Type B pancreatic cell (in vitro differentiated cells): Measurements from ENCODE around the gene CHAF1B. TPM values are rescaled to one million over a fixed set of nuclear protein-coding genes. Genes with fewer than 3 reads are reported as not detected.

Source experiments
- DNase-seq: peaks from one replicate; pipeline ENCODE4 v3.0.0; 2021; ENCODE audit warnings: mixed read lengths; ENCODE audit not compliant: unreplicated experiment; ENCODE audit errors: extremely low spot score
- H3K27ac Mint-ChIP-seq: 2 replicates; pipeline ENCODE4 v1.8.0; 2021; ENCODE audit warnings: mild to moderate bottlenecking, mixed read lengths
- H3K27me3 Mint-ChIP-seq: 2 replicates; pipeline ENCODE4 v1.8.0; 2021; ENCODE audit warnings: mixed read lengths
- H3K36me3 Mint-ChIP-seq: 2 replicates; pipeline ENCODE4 v1.8.0; 2021; ENCODE audit warnings: mixed read lengths
- H3K4me1 Mint-ChIP-seq: one replicate; pipeline ENCODE4 v1.8.0; 2021; ENCODE audit warnings: mixed read lengths; ENCODE audit not compliant: unreplicated experiment
- H3K4me3 Mint-ChIP-seq: 2 replicates; pipeline ENCODE4 v1.8.0; 2021; ENCODE audit warnings: mild to moderate bottlenecking, mixed read lengths
- H3K9me3 Mint-ChIP-seq: 2 replicates; pipeline ENCODE4 v1.8.0; 2021; ENCODE audit warnings: mixed read lengths
- CTCF ChIP-seq: fragments of 200-600 bp; sonication (generic); conservative IDR thresholded peaks from 2 replicates; pipeline ENCODE4 v1.5.0; 2021; ENCODE audit warnings: antibody characterized with exemption, mild to moderate bottlenecking
- total RNA-seq: library from RNA; stranded (reverse); gene quantifications from 2 replicates; pipeline ENCODE4 v1.2.1, GENCODE V29; 2021; ENCODE audit warnings: low replicate concordance

CHAF1B gene
- total RNA-seq, 1 donor from 2014 or later, result 17.1 TPM

- no peak for DNase-seq
- no peaks in the 10 kb centered on the region for H3K9me3 Mint-ChIP-seq
- H3K4me3 Mint-ChIP-seq, result no peak overlapping the region
- no peaks in the 10 kb centered on the region for H3K27me3 Mint-ChIP-seq
- H3K27ac Mint-ChIP-seq, result no peak overlapping the region
- H3K4me1 Mint-ChIP-seq, result no peaks in the 10 kb centered on the region
- TF ChIP-seq CTCF, result no peak
- H3K36me3 Mint-ChIP-seq, result peaks cover 36% of the 10 kb centered on the region
Observed at GRCh38 chr21:36347962-36348328, 37.2 kb upstream of the CHAF1B start.

- TF ChIP-seq CTCF, result no peak
- no peak overlapping the region for H3K27ac Mint-ChIP-seq
- H3K9me3 Mint-ChIP-seq, result no peaks in the 10 kb centered on the region
- no peak overlapping the region for H3K4me3 Mint-ChIP-seq
- no peaks in the 10 kb centered on the region for H3K4me1 Mint-ChIP-seq
- H3K36me3 Mint-ChIP-seq, result peaks cover 36% of the 10 kb centered on the region
- no peak for DNase-seq
- H3K27me3 Mint-ChIP-seq, result no peaks in the 10 kb centered on the region
Observed at GRCh38 chr21:36349315-36349714, 35.9 kb upstream of the CHAF1B start.

GRCh38 chr21:36350282-36350910 lies 34.8 kb upstream of the CHAF1B start:
- Mint-ChIP-seq H3K4me1 (no peaks in the 10 kb centered on the region), H3K27ac (no peak overlapping the region)
- DNase-seq, result no peak

GRCh38 chr21:36354918-36355680 lies 30.1 kb upstream of the CHAF1B start:
- H3K4me3 Mint-ChIP-seq, result no peak overlapping the region
- no peak for DNase-seq
- H3K27me3 Mint-ChIP-seq, result no peaks in the 10 kb centered on the region
- no peak for TF ChIP-seq CTCF
- H3K36me3 Mint-ChIP-seq, result peaks cover 30% of the 10 kb centered on the region
- no peaks in the 10 kb centered on the region for H3K9me3 Mint-ChIP-seq
- H3K4me1 Mint-ChIP-seq, result no peaks in the 10 kb centered on the region
- no peak overlapping the region for H3K27ac Mint-ChIP-seq

More at GRCh38 chr21:36350282-36350910, 34.8 kb upstream of the CHAF1B start:
- H3K4me3 Mint-ChIP-seq, result no peak overlapping the region
- no peaks in the 10 kb centered on the region for H3K9me3 Mint-ChIP-seq
- no peak for TF ChIP-seq CTCF
- peaks cover 36% of the 10 kb centered on the region for H3K36me3 Mint-ChIP-seq
- no peaks in the 10 kb centered on the region for H3K27me3 Mint-ChIP-seq

GRCh38 chr21:36355868-36356267 lies 29.3 kb upstream of the CHAF1B start:
- Mint-ChIP-seq H3K4me1 (no peaks in the 10 kb centered on the region), H3K4me3 (no peak overlapping the region), H3K27me3 (no peaks in the 10 kb centered on the region), H3K9me3 (no peaks in the 10 kb centered on the region), H3K27ac (no peak overlapping the region), H3K36me3 (peaks cover 32% of the 10 kb centered on the region)
- DNase-seq, result no peak
- TF ChIP-seq CTCF, result no peak
